Measurements from ENCODE around the gene SDHAF2. TPM values are rescaled to one million over a fixed set of nuclear protein-coding genes. Genes with fewer than 3 reads are reported as not detected.

SDHAF2 gene
- total RNA-seq (2022; extraction: Qiagen RNA extraction): 34.7 to 43.4 TPM (median 37.5 TPM) in 5 replicates

DNA sequence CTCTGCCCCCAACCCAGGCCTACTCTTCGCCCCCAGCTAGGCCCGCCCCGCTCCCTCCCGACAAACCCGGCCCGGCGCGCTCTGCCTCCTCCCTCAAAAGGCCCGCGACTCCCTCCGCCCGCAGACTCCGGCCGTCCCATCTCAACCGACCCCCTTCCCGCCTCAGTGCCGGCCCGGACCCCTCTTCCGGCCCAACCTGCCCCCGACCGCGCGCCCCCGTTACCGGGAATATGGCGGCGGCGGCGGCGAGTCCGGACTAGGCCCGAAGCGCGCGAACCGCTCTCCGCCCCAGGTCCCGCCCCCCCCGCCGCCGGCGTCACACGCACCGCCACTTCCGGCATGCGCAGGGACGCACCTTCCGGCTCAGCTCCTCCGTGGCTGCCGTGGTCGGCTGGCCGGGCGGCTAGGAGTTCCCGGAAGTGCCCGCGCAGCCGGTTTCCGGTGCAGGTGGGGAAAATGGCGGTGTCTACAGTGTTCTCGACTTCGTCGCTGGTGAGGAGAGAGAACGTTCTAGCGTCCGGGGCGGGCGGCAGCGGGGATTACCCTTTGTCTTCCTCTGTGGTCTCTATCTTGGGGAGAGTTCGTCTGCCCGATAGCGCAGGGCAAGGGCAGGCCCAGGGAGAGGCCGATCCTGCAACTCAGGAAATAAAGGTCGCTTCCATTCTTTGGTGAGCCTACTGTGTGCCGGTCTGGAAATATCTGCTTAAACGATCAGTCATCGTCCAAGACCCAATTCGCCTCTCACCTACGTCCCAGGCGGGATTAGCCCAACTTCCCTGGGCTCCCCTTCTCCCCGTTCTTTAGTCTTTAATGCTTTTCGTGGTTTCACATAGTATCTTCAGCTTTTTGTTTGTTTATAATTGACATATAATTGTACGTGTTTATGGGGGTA lies at the start of gene SDHAF2, which contains the start of gene CPSF7:
Gene SDHAF2 (plus strand): TSS at position 434 of the 892 bp plus-strand sequence. CDS start 23 bp downstream, at position 457.
Gene CPSF7 (minus strand): TSS at position 285 of the 892 bp plus-strand sequence. CDS start 740 bp downstream, outside the sequence.

Other genes with a start within 250 kb of the SDHAF2 start
- not detected in 5 replicates for gene PGA3, start 226.6 kb upstream of the SDHAF2 start, total RNA-seq (2022; extraction: Qiagen RNA extraction)
- 0.14 TPM in 1 of 5 replicates, not detected in the others for gene PGA4, start 207.8 kb upstream of the SDHAF2 start, total RNA-seq (2022; extraction: Qiagen RNA extraction)
- not detected in 5 replicates for gene PGA5, start 188.9 kb upstream of the SDHAF2 start, total RNA-seq (2022; extraction: Qiagen RNA extraction)
- 0.28 to 0.90 TPM (median 0.54 TPM) in 5 replicates for gene VWCE, start 134.8 kb upstream of the SDHAF2 start, total RNA-seq (2022; extraction: Qiagen RNA extraction)
- 161 to 185 TPM (median 176 TPM) in 5 replicates for gene DDB1, start 97.0 kb upstream of the SDHAF2 start, total RNA-seq (2022; extraction: Qiagen RNA extraction)
- gene TKFC, start 96.9 kb upstream of the SDHAF2 start, total RNA-seq (2022; extraction: Qiagen RNA extraction): 49.5 to 71.9 TPM (median 67.7 TPM) in 5 replicates
- gene CYB561A3, start 68.2 kb upstream of the SDHAF2 start, total RNA-seq (2022; extraction: Qiagen RNA extraction): 34.5 to 45.7 TPM (median 45.3 TPM) in 5 replicates
- 84.8 to 104 TPM (median 91.3 TPM) in 5 replicates for gene TMEM138, start 67.8 kb upstream of the SDHAF2 start, total RNA-seq (2022; extraction: Qiagen RNA extraction)
- 16.1 to 18.4 TPM (median 16.6 TPM) in 5 replicates for gene TMEM216, start 37.5 kb upstream of the SDHAF2 start, total RNA-seq (2022; extraction: Qiagen RNA extraction)
- 73.0 to 80.6 TPM (median 76.0 TPM) in 5 replicates for gene CPSF7, start 149 bp upstream of the SDHAF2 start, total RNA-seq (2022; extraction: Qiagen RNA extraction)
- 0.07 to 0.28 TPM (median 0.18 TPM) in 5 replicates for gene LRRC10B, start 78.6 kb downstream of the SDHAF2 start, total RNA-seq (2022; extraction: Qiagen RNA extraction)
- gene SYT7, start 151.0 kb downstream of the SDHAF2 start, total RNA-seq (2022; extraction: Qiagen RNA extraction): 1.0 to 1.7 TPM (median 1.5 TPM) in 5 replicates